Measurements from ENCODE around the gene NPAS3. TPM values are rescaled to one million over a fixed set of nuclear protein-coding genes. Genes with fewer than 3 reads are reported as not detected.

The NPAS3 gene
- total and polyA plus RNA-seq, 2 donors (not counting 3 experiments of a cell fraction or from before 2014, with no cell fraction given): 0.10 to 0.13 TPM

- BruUV-seq (replicated peaks): no TSS peak
- H3K4me1 ChIP-seq (ENCODE audit: control insufficient read depth, extremely low read depth, insufficient read depth, low read length): no peaks in the 10 kb centered on the region
- H3K36me3 ChIP-seq (ENCODE audit: control insufficient read depth in 2 of 2, extremely low read depth in 1 of 2, insufficient read depth in 2 of 2, low read length in 2 of 2): no peaks in the 10 kb centered on the region
- no peaks in the 10 kb centered on the region for H3K9me1 ChIP-seq (replicated peaks; ENCODE audit: control insufficient read depth, extremely low read depth, insufficient read depth, low read length)
- no peaks in the 10 kb centered on the region for H3K27me3 ChIP-seq (ENCODE audit: control insufficient read depth in 2 of 2, insufficient read depth in 2 of 2, low read length in 2 of 2)
- H3K79me2 ChIP-seq (ENCODE audit: control insufficient read depth, insufficient read depth, low read length): no peaks in the 10 kb centered on the region
- H3K27ac ChIP-seq (ENCODE audit: insufficient read depth, low read depth, low read length): no peak overlapping the region
- ChIA-PET CTCF (no interaction called here), POLR2A (no interaction called here)
- dilution Hi-C loops (cut with MboI; ENCODE audit: extremely low pct_ligation_motif_present, low sequenced_read_pairs) (no loop called here), intact Hi-C loops (cut with micrococcal nuclease) (no loop called here)
- no peak overlapping the region for H3K4me2 ChIP-seq (ENCODE audit: insufficient read depth, low read length)
- no peak for DNase-seq (ENCODE audit: low read depth, low spot score)
- no peaks in the 10 kb centered on the region for H4K20me1 ChIP-seq (replicated peaks; ENCODE audit: control insufficient read depth, extremely low read depth, insufficient read depth, low read length)
- no peak overlapping the region for H3K9ac ChIP-seq (replicated peaks; ENCODE audit: extremely low read depth, insufficient read depth, low read length)
- TF ChIP-seq CTCF (IDR thresholded peaks at IDR 0.05; ENCODE audit: extremely low read depth in 1 of 2, insufficient read depth in 1 of 2, low read depth in 1 of 2, low read length in 2 of 2): no peak
- no peak for TF ChIP-seq MAX (IDR thresholded peaks at IDR 0.05; ENCODE audit: insufficient read depth, insufficient read length)
- TF ChIP-seq POLR2A (IDR thresholded peaks at IDR 0.05; ENCODE audit: low read depth, low read length): no peak
- TF ChIP-seq POLR2AphosphoS5 (IDR thresholded peaks at IDR 0.05; ENCODE audit: insufficient read depth, low read depth, low read length): no peak
- no peak for TF ChIP-seq EZH2 (IDR thresholded peaks at IDR 0.05; ENCODE audit: borderline replicate concordance, low read depth, low read length, severe bottlenecking)
- TF ChIP-seq FOS (IDR thresholded peaks at IDR 0.05; ENCODE audit: borderline replicate concordance, insufficient read depth, low read length): no peak
- no peak for TF ChIP-seq MYC (IDR thresholded peaks at IDR 0.05; ENCODE audit: low read depth, low read length)
- TF ChIP-seq GATA2 (IDR thresholded peaks at IDR 0.05; ENCODE audit: insufficient read depth, insufficient read length, low read depth, low read length): no peak
- no peak for TF ChIP-seq JUN (IDR thresholded peaks at IDR 0.05; ENCODE audit: borderline replicate concordance, insufficient read depth, insufficient read length, low read depth)
- H2AFZ ChIP-seq (ENCODE audit: low read depth, low read length): no peak overlapping the region
- no peak for FAIRE-seq
- H3K4me3 ChIP-seq (replicated peaks in 1 of 3; ENCODE audit: insufficient read depth in 1 of 3, low read depth in 1 of 3, low read length in 3 of 3): no peak overlapping the region
- H3K9me3 ChIP-seq (replicated peaks; ENCODE audit: control insufficient read depth, insufficient read depth, low read length): no peaks in the 10 kb centered on the region
Measured at GRCh38 chr14:33191855-33192254, 253.2 kb downstream of the NPAS3 start.

Data from endothelial cell of umbilical vein (primary cell).